ENCODE results near the gene RILP. TPM values are rescaled to one million over a fixed set of nuclear protein-coding genes. Genes with fewer than 3 reads are reported as not detected.
"Not testable (repeated sequence)": the region's sequence is repeated elsewhere in the genome, so short reads cannot be mapped to it uniquely, and the experiment has no call there.

The RILP gene
- total RNA-seq, 2 donors from 2014 or later, result 38.6 to 60.7 TPM

DNA sequence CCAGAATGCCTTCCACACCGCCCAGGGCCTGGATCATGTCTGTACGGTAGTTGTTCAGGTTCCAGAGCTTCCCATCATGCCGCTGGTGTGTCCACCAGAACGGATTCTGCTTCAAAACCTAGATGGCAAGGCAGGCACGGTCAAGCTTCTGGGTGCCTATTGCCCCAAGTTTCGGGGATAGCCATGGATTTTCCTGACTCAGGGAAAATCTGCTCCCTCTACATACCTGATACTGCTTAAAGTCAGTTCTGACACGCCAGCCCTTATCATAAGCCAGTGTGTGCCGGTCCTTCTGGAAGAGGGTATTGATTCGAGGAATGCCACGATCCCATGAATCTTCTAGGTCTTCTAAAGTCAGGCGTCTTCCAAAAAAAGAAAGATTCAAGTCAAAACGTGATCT is 11.4 kb upstream of the RILP start:
- Histone ChIP-seq H3K4me1 (no peaks in the 10 kb centered on the region), H3K4me3 (no peak overlapping the region), H3K9me3 (no peaks in the 10 kb centered on the region), H3K27ac (no peak overlapping the region), H3K36me3 (peaks cover 94% of the 10 kb centered on the region), H3K27me3 (no peaks in the 10 kb centered on the region)
- TF ChIP-seq, protein P1, sequence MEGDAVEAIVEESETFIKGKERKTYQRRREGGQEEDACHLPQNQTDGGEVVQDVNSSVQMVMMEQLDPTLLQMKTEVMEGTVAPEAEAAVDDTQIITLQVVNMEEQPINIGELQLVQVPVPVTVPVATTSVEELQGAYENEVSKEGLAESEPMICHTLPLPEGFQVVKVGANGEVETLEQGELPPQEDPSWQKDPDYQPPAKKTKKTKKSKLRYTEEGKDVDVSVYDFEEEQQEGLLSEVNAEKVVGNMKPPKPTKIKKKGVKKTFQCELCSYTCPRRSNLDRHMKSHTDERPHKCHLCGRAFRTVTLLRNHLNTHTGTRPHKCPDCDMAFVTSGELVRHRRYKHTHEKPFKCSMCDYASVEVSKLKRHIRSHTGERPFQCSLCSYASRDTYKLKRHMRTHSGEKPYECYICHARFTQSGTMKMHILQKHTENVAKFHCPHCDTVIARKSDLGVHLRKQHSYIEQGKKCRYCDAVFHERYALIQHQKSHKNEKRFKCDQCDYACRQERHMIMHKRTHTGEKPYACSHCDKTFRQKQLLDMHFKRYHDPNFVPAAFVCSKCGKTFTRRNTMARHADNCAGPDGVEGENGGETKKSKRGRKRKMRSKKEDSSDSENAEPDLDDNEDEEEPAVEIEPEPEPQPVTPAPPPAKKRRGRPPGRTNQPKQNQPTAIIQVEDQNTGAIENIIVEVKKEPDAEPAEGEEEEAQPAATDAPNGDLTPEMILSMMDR (IDR thresholded peaks at IDR 0.05), result no peak
- no peak for DNase-seq (ENCODE audit: low spot score)

DNA sequence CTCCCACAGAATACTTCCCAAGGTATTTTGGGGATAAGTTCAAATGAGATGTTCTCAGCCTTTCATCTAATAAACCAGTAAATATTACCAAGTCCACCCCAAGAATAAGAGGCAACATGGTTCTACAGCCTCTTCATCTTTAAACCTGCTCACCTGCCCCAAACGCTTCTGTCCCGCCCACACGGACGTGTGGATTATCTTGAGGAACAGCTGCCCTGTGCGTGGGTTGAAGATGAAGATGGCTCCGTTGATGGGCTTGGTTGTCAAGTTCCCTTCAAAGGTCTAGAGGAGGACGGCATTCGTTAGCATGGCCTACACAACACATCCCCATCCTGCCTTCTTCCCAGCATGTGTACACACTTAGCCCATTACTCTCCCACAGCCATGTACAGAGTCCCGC is 8.4 kb upstream of the RILP start:
- no peaks in the 10 kb centered on the region for H3K27me3 ChIP-seq
- TF ChIP-seq, protein P1 (IDR thresholded peaks at IDR 0.05), result no peak
- no peak overlapping the region for H3K27ac ChIP-seq
- H3K4me1 ChIP-seq, result no peaks in the 10 kb centered on the region
- DNase-seq (ENCODE audit: low spot score), result no peak
- H3K9me3 ChIP-seq, result no peaks in the 10 kb centered on the region
- peaks cover 100% of the 10 kb centered on the region for H3K36me3 ChIP-seq
- no peak overlapping the region for H3K4me3 ChIP-seq

DNA sequence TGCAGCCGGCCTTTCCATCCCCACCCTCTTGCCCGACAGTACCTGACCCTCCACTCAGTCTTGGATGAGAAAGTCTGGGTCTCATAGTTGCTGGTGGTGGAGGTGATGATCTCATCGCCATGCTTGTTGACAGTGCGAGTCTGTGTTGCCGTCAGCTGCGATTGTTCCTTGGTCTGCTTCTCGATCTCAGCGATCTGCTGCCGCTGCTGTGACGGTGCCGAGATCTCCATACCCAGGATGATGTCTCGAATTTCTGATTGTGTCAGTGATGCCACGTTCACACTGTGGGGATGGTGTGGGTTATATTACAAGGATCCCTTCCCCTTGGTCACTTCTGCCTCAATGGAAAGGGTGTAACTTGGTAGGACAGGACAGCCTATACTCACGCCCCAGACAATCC is 4.1 kb upstream of the RILP start:
- H3K27me3 ChIP-seq, result no peaks in the 10 kb centered on the region
- H3K36me3 ChIP-seq, result peaks cover 85% of the 10 kb centered on the region
- H3K9me3 ChIP-seq, result no peaks in the 10 kb centered on the region
- TF ChIP-seq, protein P1 (IDR thresholded peaks at IDR 0.05), result no peak
- no peak overlapping the region for H3K27ac ChIP-seq
- DNase-seq (ENCODE audit: low spot score), result no peak
- peaks cover 0 to 13% of the 10 kb centered on the region in 2 donors for H3K4me1 ChIP-seq
- no peak overlapping the region for H3K4me3 ChIP-seq

DNA sequence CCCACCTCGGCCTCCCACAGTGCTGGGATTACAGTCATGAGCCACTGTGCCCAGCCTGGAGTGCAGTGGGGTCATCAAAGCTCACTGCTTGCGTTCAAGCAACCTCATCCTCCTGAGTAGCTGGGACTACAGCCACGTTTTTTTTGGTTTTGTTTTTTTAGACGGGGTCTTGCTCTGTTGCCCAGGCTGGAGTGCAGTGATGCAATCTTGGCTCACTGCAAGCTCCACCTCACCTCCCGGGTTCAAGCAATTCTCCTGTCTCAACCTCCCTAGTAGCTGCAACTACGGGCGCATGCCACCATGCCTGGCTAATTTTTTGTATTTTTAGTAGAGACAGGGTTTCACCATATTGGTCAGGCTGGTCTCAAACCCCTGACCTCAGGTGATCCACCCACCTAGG is 3.1 kb upstream of the RILP start:
- H3K27me3 ChIP-seq; DNase-seq (ENCODE audit: low spot score); H3K27ac ChIP-seq; H3K9me3 ChIP-seq; H3K4me3 ChIP-seq: not testable (repeated sequence)
- H3K36me3 ChIP-seq, result peaks cover 76% of the 10 kb centered on the region
- H3K4me1 ChIP-seq, result peaks cover 0 to 21% of the 10 kb centered on the region in 2 donors

DNA sequence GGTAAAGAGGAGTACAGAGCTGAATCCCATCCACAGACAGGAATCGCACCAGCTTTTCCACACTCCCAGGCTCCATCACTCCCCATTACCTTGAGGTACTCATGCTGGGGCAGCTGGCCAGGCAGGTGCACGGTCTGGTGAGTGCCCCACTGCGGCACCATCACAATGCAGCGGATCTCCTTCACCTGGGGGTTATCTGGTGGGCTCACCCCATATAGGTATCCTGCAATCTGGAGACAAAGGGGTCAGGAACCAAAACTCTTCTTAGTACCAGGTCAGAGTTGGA is 1.8 kb upstream of the RILP start:
- H3K27me3 ChIP-seq, result no peaks in the 10 kb centered on the region
- H3K9me3 ChIP-seq, result no peaks in the 10 kb centered on the region
- no peak overlapping the region for H3K4me3 ChIP-seq
- peaks cover 71% of the 10 kb centered on the region for H3K36me3 ChIP-seq
- TF ChIP-seq, protein P1 (IDR thresholded peaks at IDR 0.05), result no peak
- H3K4me1 ChIP-seq, result peaks cover 0 to 34% of the 10 kb centered on the region in 2 donors
- H3K27ac ChIP-seq, result no peak overlapping the region
- DNase-seq (ENCODE audit: low spot score), result no peak

DNA sequence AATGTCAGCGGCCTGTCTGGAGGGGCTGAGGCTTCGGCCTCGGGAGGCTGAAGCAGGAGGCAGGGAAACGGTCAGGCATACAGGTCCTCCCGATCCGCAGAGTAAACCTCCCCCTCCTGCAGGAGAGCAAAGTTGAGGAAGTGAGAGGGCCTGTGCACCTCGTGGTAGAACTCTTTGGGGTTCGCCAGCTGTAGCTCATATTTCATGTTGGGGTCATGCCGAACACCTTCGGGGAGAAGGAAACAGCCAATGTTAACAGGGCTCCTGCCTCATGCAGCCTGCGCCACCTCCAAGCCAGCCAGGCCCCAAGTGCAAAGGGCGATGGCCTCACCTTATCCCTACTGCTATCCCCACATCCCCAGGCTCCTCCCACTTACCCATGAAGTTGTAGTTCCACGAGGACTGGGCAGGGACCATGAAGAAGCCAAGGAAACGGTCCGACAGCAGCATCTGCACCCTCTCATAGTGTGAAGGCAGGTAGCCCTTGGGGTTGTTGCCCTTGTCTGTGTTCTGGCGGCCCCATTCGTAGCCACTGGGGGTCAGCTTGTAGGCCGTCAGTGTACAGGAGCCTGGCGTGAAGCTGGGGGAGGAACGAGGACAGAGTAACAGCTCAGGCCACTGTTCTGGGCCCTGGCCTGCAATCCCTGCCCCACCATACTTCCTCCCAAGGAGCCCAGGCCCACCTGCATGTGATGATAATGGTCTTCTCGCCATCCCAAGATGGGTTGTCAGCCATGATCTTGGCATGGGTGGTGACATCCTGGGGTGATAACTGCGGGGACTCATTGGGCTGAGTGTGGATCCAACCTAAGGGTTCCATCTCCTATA is 1.3 kb upstream of the RILP start:
- TF ChIP-seq, protein P1 (IDR thresholded peaks at IDR 0.05), result no peak

More for the DNA sequence above, 1.3 kb upstream of the RILP start:
- Histone ChIP-seq H3K9me3 (no peaks in the 10 kb centered on the region), H3K4me1 (peaks cover 0 to 39% of the 10 kb centered on the region in 2 donors), H3K27ac (peak overlapping the region; percentile 96 to 99), H3K36me3 (peaks cover 68% of the 10 kb centered on the region), H3K27me3 (no peaks in the 10 kb centered on the region), H3K4me3 (no peak overlapping the region)
- no peak for DNase-seq (ENCODE audit: low spot score)
